H1 (cell line): Measurements from ENCODE around the gene SLC25A45. TPM values are rescaled to one million over a fixed set of nuclear protein-coding genes. Genes with fewer than 3 reads are reported as not detected.

ENCODE experiments used
- CTCF ChIA-PET: fragments of 300-600 bp; sonication (Branson Sonifier 250); formaldehyde crosslinking; loops from one replicate; lab custom pipeline; 2021; ENCODE audit not compliant: partially characterized antibody; lab: Charles Lee
- POLR2A ChIA-PET: fragments of 300-600 bp; sonication (Branson Sonifier 250); formaldehyde crosslinking; loops from one replicate; lab custom pipeline; 2021; ENCODE audit warnings: inconsistent platforms; ENCODE audit not compliant: partially characterized antibody; lab: Charles Lee
- DNase-seq, 2 experiments: peaks; one replicate each; pipeline versions ENCODE4 v3.0.0 to v3.0.0-alpha.2; 2010 to 2022; ENCODE audit warnings: low spot score in 2 of 2, low read depth in 1 of 2, mixed read lengths in 1 of 2
- FAIRE-seq: peaks from 2 replicates; lab custom pipeline; 2011; peaks lifted over from hg19 to GRCh38; lab: Jason Lieb, UNC
- H2AFZ ChIP-seq: 2 replicates; pipeline ENCODE4 v1.8.1; 2012; ENCODE audit warnings: low read length, inconsistent platforms
- H2AK5ac ChIP-seq: 2 replicates; pipeline ENCODE4 v1.6.1; 2013; ENCODE audit warnings: low read depth, low read length
- H2BK120ac ChIP-seq: replicated peaks from 2 replicates; pipeline ENCODE3; 2013; ENCODE audit warnings: low read depth, low read length, inconsistent platforms
- H2BK12ac ChIP-seq: 2 replicates; pipeline ENCODE4 v1.6.1; 2013; ENCODE audit warnings: low read depth, low read length
- H2BK15ac ChIP-seq: 2 replicates; pipeline ENCODE4 v1.6.1; 2013; ENCODE audit warnings: low read length
- H2BK20ac ChIP-seq: 2 replicates; pipeline ENCODE4 v1.6.1; 2013; ENCODE audit warnings: low read length
- H2BK5ac ChIP-seq: 2 replicates; pipeline ENCODE4 v1.6.1; 2013; ENCODE audit warnings: low read depth, low read length
- H3K14ac ChIP-seq: 2 replicates; pipeline ENCODE4 v1.6.1; 2013; ENCODE audit warnings: inconsistent platforms; ENCODE audit not compliant: insufficient read length
- H3K18ac ChIP-seq: 2 replicates; pipeline ENCODE4 v1.6.1; 2013; ENCODE audit warnings: low read length; ENCODE audit errors: extremely low read depth
- H3K23ac ChIP-seq: 2 replicates; pipeline ENCODE4 v1.6.1; 2013; ENCODE audit warnings: inconsistent platforms; ENCODE audit not compliant: insufficient read length
- H3K23me2 ChIP-seq: 2 replicates; pipeline ENCODE4 v1.6.1; 2013; ENCODE audit warnings: low read depth, low read length
- H3K27ac ChIP-seq: 2 replicates; pipeline ENCODE4 v1.6.1; 2011; ENCODE audit warnings: low read depth, low read length, inconsistent platforms
- H3K27me3 ChIP-seq, 4 experiments: replicated peaks in 1 of 4; 1 replicate in 1 of 4; 2 replicates in 3 of 4; pipeline versions ENCODE4 v1.6.1 to v1.8.1; 2011 to 2013; ENCODE audit warnings: low read length in 3 of 4, mild to moderate bottlenecking in 3 of 4, inconsistent platforms in 2 of 4, mixed read lengths in 2 of 4, moderate library complexity in 1 of 4; ENCODE audit not compliant: control insufficient read depth in 3 of 4, insufficient read depth in 3 of 4; ENCODE audit errors: extremely low read depth in 1 of 4
- H3K36me3 ChIP-seq, 4 experiments: 2 replicates each; pipeline versions ENCODE4 v1.6.1 to v1.8.1; 2011 to 2013; ENCODE audit warnings: mild to moderate bottlenecking in 4 of 4, low read length in 3 of 4, moderate library complexity in 2 of 4, control low read depth in 1 of 4, inconsistent platforms in 1 of 4; ENCODE audit not compliant: insufficient read depth in 4 of 4, control insufficient read depth in 2 of 4
- H3K4ac ChIP-seq: replicated peaks from 2 replicates; pipeline ENCODE3; 2013; ENCODE audit warnings: low read length, low read depth, mixed read lengths, inconsistent platforms; ENCODE audit not compliant: insufficient read length
- H3K4me1 ChIP-seq, 4 experiments: replicated peaks in 1 of 4; 1 replicate in 1 of 4; 2 replicates in 3 of 4; pipeline versions ENCODE4 v1.6.1 to v1.8.1; 2011 to 2013; ENCODE audit warnings: low read length in 3 of 4, inconsistent platforms in 2 of 4, mixed read lengths in 1 of 4; ENCODE audit not compliant: insufficient read depth in 4 of 4, control insufficient read depth in 3 of 4
- H3K4me2 ChIP-seq, 2 experiments: 2 replicates each; pipeline versions ENCODE4 v1.6.1 to v1.8.1; 2011 to 2013; ENCODE audit warnings: low read depth in 2 of 2, low read length in 2 of 2, control low read depth in 1 of 2, inconsistent platforms in 1 of 2, mild to moderate bottlenecking in 1 of 2; ENCODE audit not compliant: insufficient read depth in 1 of 2
- H3K4me3 ChIP-seq, 4 experiments: fragments of 200-600, 300-600 bp in 1 of 4; sonication (generic), shearing (Covaris generic), sonication (Bioruptor Twin) in 1 of 4; 2 replicates each; pipeline versions ENCODE4 v1.5.1 to v1.8.1; 2011 to 2016; ENCODE audit warnings: low read length in 4 of 4, low read depth in 3 of 4, control low read depth in 2 of 4, inconsistent platforms in 2 of 4, mild to moderate bottlenecking in 2 of 4, mixed read lengths in 1 of 4, moderate library complexity in 1 of 4; ENCODE audit not compliant: insufficient read depth in 2 of 4; ENCODE audit errors: extremely low read depth in 1 of 4
- H3K56ac ChIP-seq: replicated peaks from 2 replicates; pipeline ENCODE3; 2013; ENCODE audit warnings: low read depth, mild to moderate bottlenecking, mixed read lengths, low read length, inconsistent platforms; ENCODE audit not compliant: insufficient read length
- H3K79me1 ChIP-seq: 2 replicates; pipeline ENCODE4 v1.6.1; 2013; ENCODE audit warnings: low read depth, low read length, control low read depth
- H3K79me2 ChIP-seq, 2 experiments: 2 replicates each; pipeline versions ENCODE4 v1.6.1 to v1.8.1; 2012 to 2013; ENCODE audit warnings: low read length in 2 of 2, mild to moderate bottlenecking in 2 of 2, inconsistent platforms in 1 of 2; ENCODE audit not compliant: insufficient read depth in 2 of 2, control insufficient read depth in 1 of 2
- H3K9ac ChIP-seq, 4 experiments: replicated peaks in 1 of 4; 1 replicate in 1 of 4; 2 replicates in 3 of 4; pipeline versions ENCODE4 v1.6.1 to v1.8.1; 2011 to 2013; ENCODE audit warnings: low read depth in 3 of 4, low read length in 3 of 4, control low read depth in 2 of 4, mild to moderate bottlenecking in 2 of 4, moderate library complexity in 2 of 4, inconsistent platforms in 1 of 4; ENCODE audit errors: extremely low read depth in 1 of 4
- H3K9me3 ChIP-seq, 2 experiments: 2 replicates each; pipeline versions ENCODE4 v1.6.1 to v1.8.1; 2012 to 2013; ENCODE audit warnings: mild to moderate bottlenecking in 2 of 2, moderate library complexity in 2 of 2, control low read depth in 1 of 2, inconsistent platforms in 1 of 2, low read depth in 1 of 2, low read length in 1 of 2, mixed read lengths in 1 of 2; ENCODE audit not compliant: insufficient read depth in 2 of 2
- H4K20me1 ChIP-seq, 2 experiments: replicated peaks in 1 of 2; 2 replicates each; pipeline versions ENCODE3 to v1.8.1; 2011 to 2013; ENCODE audit warnings: inconsistent platforms in 2 of 2, low read length in 2 of 2, mild to moderate bottlenecking in 1 of 2; ENCODE audit not compliant: insufficient read depth in 2 of 2, control insufficient read depth in 1 of 2
- H4K5ac ChIP-seq: 2 replicates; pipeline ENCODE4 v1.6.1; 2013; ENCODE audit warnings: low read length, low read depth, mixed read lengths, inconsistent platforms; ENCODE audit not compliant: insufficient read length
- H4K8ac ChIP-seq: 2 replicates; pipeline ENCODE4 v1.8.0; 2013; ENCODE audit warnings: mild to moderate bottlenecking, moderate library complexity, low read length, inconsistent platforms; ENCODE audit not compliant: insufficient read depth; ENCODE audit errors: extremely low read depth
- H4K91ac ChIP-seq: replicated peaks from 2 replicates; pipeline ENCODE3; 2013; ENCODE audit warnings: low read length, mixed read lengths, inconsistent platforms; ENCODE audit not compliant: insufficient read length
- KDM1A ChIP-seq: fragments of 200-600, 300-600 bp; sonication (generic); IDR thresholded peaks from 2 replicates; pipeline ENCODE4 v1.7.1; 2016; ENCODE audit warnings: mild to moderate bottlenecking, low read length, borderline replicate concordance
- KDM4A ChIP-seq: IDR thresholded peaks from one replicate; pipeline ENCODE4 v1.7.1; 2012; ENCODE audit warnings: low read depth, mild to moderate bottlenecking, moderate library complexity, low read length, inconsistent platforms; ENCODE audit not compliant: severe bottlenecking
- POU5F1 ChIP-seq: IDR thresholded peaks from 2 replicates; pipeline ENCODE4 v1.6.1; 2011; ENCODE audit warnings: low read depth, mild to moderate bottlenecking, low read length, moderate library complexity
- SIN3A ChIP-seq, 2 experiments: IDR thresholded peaks in 1 of 2; conservative IDR thresholded peaks in 1 of 2; 2 replicates each; pipeline ENCODE4 v1.6.1; 2011 to 2012; ENCODE audit warnings: low read length in 2 of 2, improper control_type of control experiment in 1 of 2, low read depth in 1 of 2, mild to moderate bottlenecking in 1 of 2
- SP1 ChIP-seq: IDR thresholded peaks from 2 replicates; pipeline ENCODE4 v1.6.1; 2011; ENCODE audit warnings: low read depth, low read length
- TAF1 ChIP-seq: IDR thresholded peaks from 2 replicates; pipeline ENCODE4 v1.6.1; 2011; ENCODE audit warnings: mild to moderate bottlenecking, low read depth, low read length
- TEAD4 ChIP-seq: IDR thresholded peaks from 2 replicates; pipeline ENCODE4 v1.6.1; 2012; ENCODE audit warnings: low read depth, low read length, inconsistent platforms, mixed read lengths
- WGBS, 2 experiments: shearing (Covaris generic) in 1 of 2; methylation state at CpG; one replicate each; pipeline versions ENCODE4 v1.1.6 to v1.1.7; 2013 to 2015; ENCODE audit warnings: low lambda C conversion rate in 2 of 2, mixed read lengths in 2 of 2, inconsistent platforms in 1 of 2, low coverage in 1 of 2, missing lambda C conversion rate in 1 of 2; ENCODE audit not compliant: insufficient replicate concordance in 2 of 2, insufficient coverage in 1 of 2, insufficient read length in 1 of 2; ENCODE audit errors: extremely low coverage in 1 of 2, missing lambda C conversion rate in 1 of 2; 5-methylcytosine and 5-hydroxymethylcytosine counted together
- polyA plus RNA-seq, 7 experiments: library from polyadenylated mRNA; depleted of rRNA in 3 of 7; stranded (reverse) in 5 of 7; unstranded in 2 of 7; fragments of >200 nt in 5 of 7; fragments of 200-250 nt in 2 of 7; gene quantifications; 1 replicate in 5 of 7; 2 replicates in 1 of 7; 4 replicates in 1 of 7; pipeline versions ENCODE4 v1.2.1 to v1.2.3, GENCODE V29; 2011 to 2013; ENCODE audit warnings: missing spikeins in 2 of 7, mixed read lengths in 2 of 7
- total RNA-seq: library from RNA; stranded (reverse); fragmentation: NEBNext Ultra II Directional; extraction: Animal tissue kit (Norgen Biotek cat#: 25700); gene quantifications from 2 replicates; pipeline ENCODE4 v1.2.1, GENCODE V29; 2021
- TF ChIP-seq, protein P1 (sequence below): IDR thresholded peaks from 2 replicates; pipeline ENCODE4 v1.6.1; 2012; ENCODE audit warnings: low read length, inconsistent platforms

Gene SLC25A45
- total and polyA plus RNA-seq, 2 of the 8 experiments (the other 6 are each of a cell fraction or from before 2014, with no cell fraction given): 0.54 to 0.59 TPM

DNA sequence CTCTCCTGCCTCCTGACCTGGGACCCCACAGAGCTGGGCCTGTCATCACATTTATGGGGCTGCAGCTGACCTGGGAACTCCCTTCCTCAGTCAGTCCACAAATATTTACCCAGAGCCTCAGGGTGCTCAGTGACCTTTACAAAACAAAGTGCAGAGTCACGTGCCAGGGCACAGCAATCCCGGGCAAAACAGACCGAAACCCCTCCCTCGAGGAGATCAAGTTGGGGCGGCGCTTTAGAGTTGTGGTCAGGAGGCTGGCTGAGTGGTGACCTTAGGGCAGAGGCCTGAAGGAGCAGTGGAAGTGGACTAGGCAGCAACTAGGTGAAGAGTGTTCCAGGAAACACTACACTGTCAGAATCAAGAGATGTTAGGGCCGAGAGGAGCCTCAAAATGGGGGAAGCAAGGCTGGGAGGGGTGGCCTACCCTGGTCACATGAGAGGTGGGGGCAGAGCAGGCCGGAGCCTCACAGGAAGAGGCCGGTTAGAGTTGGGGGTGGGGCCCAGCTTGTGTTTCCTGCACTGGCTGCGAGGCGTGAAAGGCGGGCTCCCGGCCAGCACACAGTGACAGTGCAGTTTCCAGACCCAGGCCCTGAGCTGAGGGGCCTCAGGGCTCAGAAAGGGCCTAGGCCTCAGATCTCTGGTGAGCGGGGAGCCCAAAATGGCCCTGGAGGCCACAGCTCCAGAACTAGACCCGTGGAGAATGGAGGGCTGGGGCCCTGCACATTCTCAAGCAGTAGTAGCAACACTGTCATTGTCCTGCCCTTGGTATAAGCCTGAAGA, 36.4 kb upstream of the SLC25A45 start:
- Histone ChIP-seq H3K4me2 (peak overlapping the region; percentile 60 to 61), H4K20me1 (peaks cover 2% of the 10 kb centered on the region in 2 experiments), H3K23ac (no peak overlapping the region), H2BK20ac (peak overlapping the region; percentile 95), H3K56ac (peak overlapping the region; percentile 75), H3K4ac (peak overlapping the region; percentile 46), H3K36me3 (no peaks in the 10 kb centered on the region), H4K91ac (peak overlapping the region; percentile 98), H2BK5ac (peak overlapping the region; percentile 99), H3K79me1 (peaks cover 2% of the 10 kb centered on the region; the same call in 1 of the 2 replicates), H3K9ac (peak overlapping the region in 3 of 4 experiments; percentile 65 to 69 (median 69); a peak in 6 of 7 replicates), H3K79me2 (peaks cover 2 to 7% of the 10 kb centered on the region in 2 experiments; a peak in 3 of 4 replicates), H4K8ac (peak overlapping the region; percentile 93; the same call in 1 of the 2 replicates), H4K5ac (peak overlapping the region; percentile 89), H3K9me3 (no peaks in the 10 kb centered on the region), H2BK12ac (peak overlapping the region; percentile 99), H3K27ac (peak overlapping the region; percentile 87), H3K4me3 (peak overlapping the region in 2 of 4 experiments; percentile 5 to 37; a peak in 2 of 8 replicates), H3K23me2 (peaks cover 15% of the 10 kb centered on the region; the same call in 1 of the 2 replicates), H3K18ac (peak overlapping the region; percentile 97), H2AK5ac (peak overlapping the region; percentile 91), H2AFZ (no peak overlapping the region; the same call in 1 of the 2 replicates), H2BK15ac (peak overlapping the region; percentile 98), H3K4me1 (peaks cover 21 to 66% (median 46%) of the 10 kb centered on the region in 4 experiments), H3K14ac (no peak overlapping the region), H3K27me3 (no peaks in the 10 kb centered on the region; a peak in 1 of 7 replicates), H2BK120ac (peak overlapping the region; percentile 58)
- CTCF ChIA-PET: interaction anchor here (1.0 to 22.8 kb wide), 11 partner anchors 27 to 89 kb away, joined by 3 to 430 read pairs (median 5); partner anchors contain the start of gene MALAT1
- DNase-seq (peak; percentile 75 to 86), FAIRE-seq (no peak)
- WGBS, 2 experiments: 21% methylated on average over 15 of the region's 15 CpGs; no CpG with 5 or more reads in 1 of the 2 experiments
- POLR2A ChIA-PET: interaction anchor here (0.7 to 20.8 kb wide), 20 partner anchors 9 to 142 kb away, joined by 3 to 826 read pairs (median 6); partner anchors contain the start of genes CDC42EP2, MALAT1 and SCYL1
- TF ChIP-seq KDM1A (no peak), KDM4A (no peak), SP1 (peak; percentile 65; the same call in 1 of the 2 replicates), POU5F1 (no peak), TEAD4 (0 out of 2 replicates have a peak, but pooled peaks have one; percentile 31), SIN3A (conservative IDR thresholded peaks at IDR 0.05 in 1 of 2, IDR thresholded peaks at IDR 0.05 in 1 of 2; ENCODE audit: low read depth in 1 of 2, low read length in 2 of 2) (no peak; a peak in 1 of 4 replicates), TAF1 (peak; percentile 79; the same call in 1 of the 2 replicates)
- TF ChIP-seq, protein P1, sequence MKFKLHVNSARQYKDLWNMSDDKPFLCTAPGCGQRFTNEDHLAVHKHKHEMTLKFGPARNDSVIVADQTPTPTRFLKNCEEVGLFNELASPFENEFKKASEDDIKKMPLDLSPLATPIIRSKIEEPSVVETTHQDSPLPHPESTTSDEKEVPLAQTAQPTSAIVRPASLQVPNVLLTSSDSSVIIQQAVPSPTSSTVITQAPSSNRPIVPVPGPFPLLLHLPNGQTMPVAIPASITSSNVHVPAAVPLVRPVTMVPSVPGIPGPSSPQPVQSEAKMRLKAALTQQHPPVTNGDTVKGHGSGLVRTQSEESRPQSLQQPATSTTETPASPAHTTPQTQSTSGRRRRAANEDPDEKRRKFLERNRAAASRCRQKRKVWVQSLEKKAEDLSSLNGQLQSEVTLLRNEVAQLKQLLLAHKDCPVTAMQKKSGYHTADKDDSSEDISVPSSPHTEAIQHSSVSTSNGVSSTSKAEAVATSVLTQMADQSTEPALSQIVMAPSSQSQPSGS: peak; percentile 38; the same call in 1 of the 2 replicates
